SK-N-MC (cell line): ENCODE measurements around the gene PPM1L.

Experiments used
- EZH2 ChIP-seq: fragments of 200-600 bp; sonication (generic); IDR thresholded peaks from one replicate; pipeline ENCODE4 v1.6.1; 2017; ENCODE audit warnings: antibody characterized with exemption
- FOXP2 ChIP-seq: optimal IDR thresholded peaks from 2 replicates; pipeline ENCODE3; 2011; ENCODE audit warnings: mild to moderate bottlenecking, moderate library complexity; ENCODE audit not compliant: insufficient read depth; ENCODE audit errors: extremely low read length, control extremely low read depth

DNA sequence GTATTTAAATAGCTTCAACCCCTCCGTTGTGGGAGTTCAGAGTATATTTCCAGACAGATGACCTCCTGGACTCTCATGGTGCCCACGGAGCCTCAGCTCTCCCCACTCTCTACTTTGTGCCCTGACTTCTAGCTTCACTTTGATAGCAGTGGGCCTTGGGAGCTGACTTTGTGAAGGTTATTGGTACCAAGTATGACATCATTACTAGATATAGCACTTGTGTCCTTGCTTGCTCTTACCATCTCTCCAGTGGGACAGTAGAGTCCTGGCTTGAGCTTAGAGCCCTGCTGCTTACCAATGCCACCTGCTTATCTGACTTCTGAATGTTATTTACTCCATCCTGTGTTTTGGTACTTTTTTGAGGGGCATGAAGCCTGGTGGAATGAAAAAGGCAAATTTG lies 53.4 kb downstream of the PPM1L start:
- TF ChIP-seq EZH2 (no peak), FOXP2 (no peak)
